Effector CD4-positive, alpha-beta T cell (primary cell): Measurements from ENCODE around the gene DDX49.
"Not testable (repeated sequence)": the region's sequence is repeated elsewhere in the genome, so short reads cannot be mapped to it uniquely, and the experiment has no call there.

Experiments used
- DNase-seq: peaks from one replicate; pipeline ENCODE4 v3.0.0-alpha.2; 2020

Gene DDX49

GRCh38 chr19:18946335-18946734 is 26.8 kb downstream of the DDX49 start:
- DNase-seq: no peak

- DNase-seq: no peak
Observed at GRCh38 chr19:18946918-18947317, 27.4 kb downstream of the DDX49 start.

GRCh38 chr19:18948075-18948975 is 28.8 kb downstream of the DDX49 start:
- DNase-seq: no peak

GRCh38 chr19:18948976-18949356 is 29.5 kb downstream of the DDX49 start:
- no peak for DNase-seq

- no peak for DNase-seq
Observed at GRCh38 chr19:18949858-18950257, 30.3 kb downstream of the DDX49 start.

- DNase-seq: no peak
Observed at GRCh38 chr19:18951721-18952281, 32.3 kb downstream of the DDX49 start.

- DNase-seq: not testable (repeated sequence)
Observed at GRCh38 chr19:18952364-18953003, 33.0 kb downstream of the DDX49 start.

GRCh38 chr19:18954094-18954493 is 34.6 kb downstream of the DDX49 start:
- DNase-seq: no peak

- DNase-seq: no peak
Observed at GRCh38 chr19:18955042-18955441, 35.5 kb downstream of the DDX49 start.

GRCh38 chr19:18960370-18960769 is 40.9 kb downstream of the DDX49 start:
- DNase-seq: no peak

GRCh38 chr19:18961767-18962620 is 42.5 kb downstream of the DDX49 start:
- no peak for DNase-seq

- DNase-seq: no peak
Observed at GRCh38 chr19:18964121-18964520, 44.6 kb downstream of the DDX49 start.

GRCh38 chr19:18966307-18966706 is 46.8 kb downstream of the DDX49 start:
- DNase-seq: no peak

- DNase-seq: no peak
Observed at GRCh38 chr19:18967358-18968146, 48.0 kb downstream of the DDX49 start.

GRCh38 chr19:18969931-18970659 is 50.6 kb downstream of the DDX49 start:
- no peak for DNase-seq

GRCh38 chr19:18972301-18972811 is 52.8 kb downstream of the DDX49 start:
- no peak for DNase-seq

- no peak for DNase-seq
Observed at GRCh38 chr19:18972851-18973250, 53.3 kb downstream of the DDX49 start.

GRCh38 chr19:18975011-18975410 is 55.5 kb downstream of the DDX49 start:
- DNase-seq: no peak

GRCh38 chr19:18975869-18976268 is 56.4 kb downstream of the DDX49 start:
- no peak for DNase-seq
